ENCODE data around the gene PLCH1. TPM values are rescaled to one million over a fixed set of nuclear protein-coding genes. Genes with fewer than 3 reads are reported as not detected.

PLCH1 gene
- total and polyA plus RNA-seq, 2 of the 8 experiments (the other 6 are each of a cell fraction or from before 2014, with no cell fraction given) = 5.8 to 17.2 TPM

- TF ChIP-seq, protein P1, sequence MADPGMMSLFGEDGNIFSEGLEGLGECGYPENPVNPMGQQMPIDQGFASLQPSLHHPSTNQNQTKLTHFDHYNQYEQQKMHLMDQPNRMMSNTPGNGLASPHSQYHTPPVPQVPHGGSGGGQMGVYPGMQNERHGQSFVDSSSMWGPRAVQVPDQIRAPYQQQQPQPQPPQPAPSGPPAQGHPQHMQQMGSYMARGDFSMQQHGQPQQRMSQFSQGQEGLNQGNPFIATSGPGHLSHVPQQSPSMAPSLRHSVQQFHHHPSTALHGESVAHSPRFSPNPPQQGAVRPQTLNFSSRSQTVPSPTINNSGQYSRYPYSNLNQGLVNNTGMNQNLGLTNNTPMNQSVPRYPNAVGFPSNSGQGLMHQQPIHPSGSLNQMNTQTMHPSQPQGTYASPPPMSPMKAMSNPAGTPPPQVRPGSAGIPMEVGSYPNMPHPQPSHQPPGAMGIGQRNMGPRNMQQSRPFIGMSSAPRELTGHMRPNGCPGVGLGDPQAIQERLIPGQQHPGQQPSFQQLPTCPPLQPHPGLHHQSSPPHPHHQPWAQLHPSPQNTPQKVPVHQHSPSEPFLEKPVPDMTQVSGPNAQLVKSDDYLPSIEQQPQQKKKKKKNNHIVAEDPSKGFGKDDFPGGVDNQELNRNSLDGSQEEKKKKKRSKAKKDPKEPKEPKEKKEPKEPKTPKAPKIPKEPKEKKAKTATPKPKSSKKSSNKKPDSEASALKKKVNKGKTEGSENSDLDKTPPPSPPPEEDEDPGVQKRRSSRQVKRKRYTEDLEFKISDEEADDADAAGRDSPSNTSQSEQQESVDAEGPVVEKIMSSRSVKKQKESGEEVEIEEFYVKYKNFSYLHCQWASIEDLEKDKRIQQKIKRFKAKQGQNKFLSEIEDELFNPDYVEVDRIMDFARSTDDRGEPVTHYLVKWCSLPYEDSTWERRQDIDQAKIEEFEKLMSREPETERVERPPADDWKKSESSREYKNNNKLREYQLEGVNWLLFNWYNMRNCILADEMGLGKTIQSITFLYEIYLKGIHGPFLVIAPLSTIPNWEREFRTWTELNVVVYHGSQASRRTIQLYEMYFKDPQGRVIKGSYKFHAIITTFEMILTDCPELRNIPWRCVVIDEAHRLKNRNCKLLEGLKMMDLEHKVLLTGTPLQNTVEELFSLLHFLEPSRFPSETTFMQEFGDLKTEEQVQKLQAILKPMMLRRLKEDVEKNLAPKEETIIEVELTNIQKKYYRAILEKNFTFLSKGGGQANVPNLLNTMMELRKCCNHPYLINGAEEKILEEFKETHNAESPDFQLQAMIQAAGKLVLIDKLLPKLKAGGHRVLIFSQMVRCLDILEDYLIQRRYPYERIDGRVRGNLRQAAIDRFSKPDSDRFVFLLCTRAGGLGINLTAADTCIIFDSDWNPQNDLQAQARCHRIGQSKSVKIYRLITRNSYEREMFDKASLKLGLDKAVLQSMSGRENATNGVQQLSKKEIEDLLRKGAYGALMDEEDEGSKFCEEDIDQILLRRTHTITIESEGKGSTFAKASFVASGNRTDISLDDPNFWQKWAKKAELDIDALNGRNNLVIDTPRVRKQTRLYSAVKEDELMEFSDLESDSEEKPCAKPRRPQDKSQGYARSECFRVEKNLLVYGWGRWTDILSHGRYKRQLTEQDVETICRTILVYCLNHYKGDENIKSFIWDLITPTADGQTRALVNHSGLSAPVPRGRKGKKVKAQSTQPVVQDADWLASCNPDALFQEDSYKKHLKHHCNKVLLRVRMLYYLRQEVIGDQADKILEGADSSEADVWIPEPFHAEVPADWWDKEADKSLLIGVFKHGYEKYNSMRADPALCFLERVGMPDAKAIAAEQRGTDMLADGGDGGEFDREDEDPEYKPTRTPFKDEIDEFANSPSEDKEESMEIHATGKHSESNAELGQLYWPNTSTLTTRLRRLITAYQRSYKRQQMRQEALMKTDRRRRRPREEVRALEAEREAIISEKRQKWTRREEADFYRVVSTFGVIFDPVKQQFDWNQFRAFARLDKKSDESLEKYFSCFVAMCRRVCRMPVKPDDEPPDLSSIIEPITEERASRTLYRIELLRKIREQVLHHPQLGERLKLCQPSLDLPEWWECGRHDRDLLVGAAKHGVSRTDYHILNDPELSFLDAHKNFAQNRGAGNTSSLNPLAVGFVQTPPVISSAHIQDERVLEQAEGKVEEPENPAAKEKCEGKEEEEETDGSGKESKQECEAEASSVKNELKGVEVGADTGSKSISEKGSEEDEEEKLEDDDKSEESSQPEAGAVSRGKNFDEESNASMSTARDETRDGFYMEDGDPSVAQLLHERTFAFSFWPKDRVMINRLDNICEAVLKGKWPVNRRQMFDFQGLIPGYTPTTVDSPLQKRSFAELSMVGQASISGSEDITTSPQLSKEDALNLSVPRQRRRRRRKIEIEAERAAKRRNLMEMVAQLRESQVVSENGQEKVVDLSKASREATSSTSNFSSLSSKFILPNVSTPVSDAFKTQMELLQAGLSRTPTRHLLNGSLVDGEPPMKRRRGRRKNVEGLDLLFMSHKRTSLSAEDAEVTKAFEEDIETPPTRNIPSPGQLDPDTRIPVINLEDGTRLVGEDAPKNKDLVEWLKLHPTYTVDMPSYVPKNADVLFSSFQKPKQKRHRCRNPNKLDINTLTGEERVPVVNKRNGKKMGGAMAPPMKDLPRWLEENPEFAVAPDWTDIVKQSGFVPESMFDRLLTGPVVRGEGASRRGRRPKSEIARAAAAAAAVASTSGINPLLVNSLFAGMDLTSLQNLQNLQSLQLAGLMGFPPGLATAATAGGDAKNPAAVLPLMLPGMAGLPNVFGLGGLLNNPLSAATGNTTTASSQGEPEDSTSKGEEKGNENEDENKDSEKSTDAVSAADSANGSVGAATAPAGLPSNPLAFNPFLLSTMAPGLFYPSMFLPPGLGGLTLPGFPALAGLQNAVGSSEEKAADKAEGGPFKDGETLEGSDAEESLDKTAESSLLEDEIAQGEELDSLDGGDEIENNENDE (IDR thresholded peaks at IDR 0.05; ENCODE audit: insufficient replicate concordance, low read length) = no peak
- TF ChIP-seq SIRT6 (IDR thresholded peaks at IDR 0.05; ENCODE audit: low read length) (no peak), GABPA (IDR thresholded peaks at IDR 0.05; ENCODE audit: borderline replicate concordance, insufficient read depth, low read length) (no peak)
These were observed 351.6 kb downstream of the PLCH1 start (continued) for GRCh38 chr3:155393316-155393715.

Data from H1 (cell line).